Naive thymus-derived CD4-positive, alpha-beta T cell (primary cell): Measurements from ENCODE around the gene DRAP1. TPM values are rescaled to one million over a fixed set of nuclear protein-coding genes. Genes with fewer than 3 reads are reported as not detected.

Experiments
- ATAC-seq: fragments of 150-1000 bp; cut with Tn5 transposase; 2 replicates; pipeline ENCODE4 v1.10.0; 2021; ENCODE audit warnings: mild to moderate bottlenecking, moderate library complexity
- CTCF ChIA-PET: fragments of 350-600 bp; sonication (Branson Sonifier 250); formaldehyde crosslinking; loops from one replicate; lab custom pipeline; 2021; ENCODE audit warnings: antibody characterized with exemption; lab: Charles Lee
- POLR2A ChIA-PET: fragments of 350-600 bp; sonication (Branson Sonifier 250); formaldehyde crosslinking; loops from one replicate; lab custom pipeline; 2021; ENCODE audit warnings: antibody characterized with exemption, inconsistent platforms; lab: Charles Lee
- DNase-seq, 9 donors: peaks; one replicate each; pipeline versions ENCODE4 v3.0.0 to v3.0.0-alpha.2; 2020 to 2022; ENCODE audit warnings: mixed read lengths in 1 of 9
- H3K27ac ChIP-seq: one replicate; pipeline ENCODE4 v1.7.0; 2013; ENCODE audit warnings: mild to moderate bottlenecking, low read depth, low read length, moderate library complexity
- H3K27me3 ChIP-seq, 2 donors: one replicate each; pipeline ENCODE4 v1.7.0; 2013; ENCODE audit warnings: low read length in 2 of 2, mild to moderate bottlenecking in 2 of 2, moderate library complexity in 2 of 2; ENCODE audit not compliant: control insufficient read depth in 2 of 2, insufficient read depth in 2 of 2
- H3K36me3 ChIP-seq, 3 experiments: 1 replicate in 2 of 3; 2 replicates in 1 of 3; pipeline ENCODE4 v1.7.0; 2013; ENCODE audit warnings: low read length in 3 of 3, mild to moderate bottlenecking in 3 of 3, moderate library complexity in 1 of 3; ENCODE audit not compliant: insufficient read depth in 3 of 3, control insufficient read depth in 2 of 3
- H3K4me1 ChIP-seq, 2 donors: one replicate each; pipeline ENCODE4 v1.7.0; 2013; ENCODE audit warnings: low read length in 2 of 2, mild to moderate bottlenecking in 2 of 2, moderate library complexity in 1 of 2; ENCODE audit not compliant: control insufficient read depth in 2 of 2, insufficient read depth in 2 of 2
- H3K4me3 ChIP-seq: 2 replicates; pipeline ENCODE4 v1.7.0; 2013; ENCODE audit warnings: mild to moderate bottlenecking, low read length
- H3K9me3 ChIP-seq, 3 experiments: 1 replicate in 2 of 3; 2 replicates in 1 of 3; pipeline ENCODE4 v1.7.0; 2013; ENCODE audit warnings: low read length in 3 of 3; ENCODE audit not compliant: control insufficient read depth in 2 of 3
- H3K27ac Mint-ChIP-seq, 9 donors: one replicate each; pipeline ENCODE4 v1.8.0; 2020 to 2022; ENCODE audit warnings: mixed read lengths in 9 of 9, mild to moderate bottlenecking in 8 of 9, moderate library complexity in 5 of 9, inconsistent platforms in 2 of 9
- H3K27me3 Mint-ChIP-seq, 5 donors: one replicate each; pipeline ENCODE4 v1.8.0; 2021 to 2022; ENCODE audit warnings: mixed read lengths in 5 of 5, mild to moderate bottlenecking in 1 of 5
- H3K36me3 Mint-ChIP-seq, 5 donors: one replicate each; pipeline ENCODE4 v1.8.0; 2020 to 2022; ENCODE audit warnings: mixed read lengths in 5 of 5, mild to moderate bottlenecking in 3 of 5, inconsistent platforms in 1 of 5
- H3K4me1 Mint-ChIP-seq, 7 donors: one replicate each; pipeline ENCODE4 v1.8.0; 2020 to 2022; ENCODE audit warnings: mixed read lengths in 7 of 7, mild to moderate bottlenecking in 3 of 7, inconsistent platforms in 1 of 7
- H3K4me3 Mint-ChIP-seq, 10 donors: one replicate each; pipeline ENCODE4 v1.8.0; 2020 to 2022; ENCODE audit warnings: mild to moderate bottlenecking in 10 of 10, mixed read lengths in 10 of 10, moderate library complexity in 6 of 10, inconsistent platforms in 2 of 10
- H3K9me3 Mint-ChIP-seq, 11 donors: one replicate each; pipeline ENCODE4 v1.8.0; 2020 to 2022; ENCODE audit warnings: mixed read lengths in 11 of 11, mild to moderate bottlenecking in 4 of 11, inconsistent platforms in 1 of 11, moderate library complexity in 1 of 11
- intact Hi-C, 2 donors: fragments of 100-400 bp; cut with micrococcal nuclease; formaldehyde crosslinking; loops; one replicate each; pipeline ENCODE4 v1.15.1; 2023
- polyA plus RNA-seq, 2 donors: library from polyadenylated mRNA; unstranded; fragments of 300-500 nt; fragmentation: Illumina TruSeq; gene quantifications; one replicate each; pipeline ENCODE4 v1.2.3, GENCODE V29; 2021
- total RNA-seq, 6 experiments: library from RNA in 5 of 6; stranded (reverse) in 5 of 6; gene quantifications; 1 replicate in 5 of 6; 2 replicates in 1 of 6; pipeline ENCODE4 v1.2.3 and lab custom pipeline; 2021 to 2026

Gene DRAP1
- total and polyA plus RNA-seq, 7 experiments from 2014 or later: 72.6 to 166 (median 82.7) TPM

DNA sequence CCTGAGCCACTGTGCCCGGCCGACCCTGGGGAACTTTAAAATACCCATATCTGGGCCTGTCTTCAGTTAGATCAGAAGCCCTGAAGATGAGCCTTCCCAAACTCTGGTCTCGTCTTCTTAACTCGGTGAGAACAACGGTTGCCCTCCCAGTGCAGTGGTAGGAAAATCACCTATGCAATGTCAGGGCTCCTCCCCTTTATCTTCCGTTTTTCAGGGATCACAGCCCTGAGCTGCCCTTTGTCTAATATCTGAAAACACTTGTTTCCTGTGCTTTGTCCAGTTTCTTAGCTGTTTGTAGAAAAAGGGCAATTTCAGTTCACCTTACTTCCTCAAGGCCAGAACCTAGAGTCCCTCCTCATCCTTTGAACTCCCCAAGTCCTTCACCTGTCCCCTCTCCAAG lies 9.4 kb downstream of the DRAP1 start:
- ATAC-seq (no peak), DNase-seq (no peak)
- Histone ChIP-seq H3K9me3 (no peaks in the 10 kb centered on the region), H3K36me3 (peaks cover 0 to 9% (median 0%) of the 10 kb centered on the region in 3 experiments), H3K4me3 (no peak overlapping the region), H3K4me1 (peaks cover 20 to 30% of the 10 kb centered on the region in 2 donors), H3K27ac (peak overlapping the region; percentile 81), H3K27me3 (no peaks in the 10 kb centered on the region)
- POLR2A ChIA-PET: interaction anchor here (1.0 to 2.8 kb wide), 11 partner anchors 11 to 217 kb away, joined by 3 to 32 read pairs (median 5); partner anchors contain the start of genes CCDC85B, FIBP, KAT5 and SART1
- H3K27me3 Mint-ChIP-seq: no peaks in the 10 kb centered on the region
- peak overlapping the region; percentile 74 to 89 (median 80) for H3K4me3 Mint-ChIP-seq
- H3K4me1 Mint-ChIP-seq: peaks cover 30 to 47% (median 32%) of the 10 kb centered on the region in 7 donors
- peaks cover 0 to 1% (median 0%) of the 10 kb centered on the region in 5 donors for H3K36me3 Mint-ChIP-seq
- CTCF ChIA-PET: interaction anchor here (1.2 to 1.7 kb wide), 4 partner anchors 38 to 44 kb away, joined by 3 to 7 read pairs (median 4); partner anchors contain the start of genes CCDC85B and FIBP
- intact Hi-C loops: loop anchor here (1.0 to 2.0 kb wide), 8 partner anchors 9 to 70 kb away; partner anchors contain the start of genes C11orf68 (in 2 of the 2), DRAP1 (in 2 of the 2), SART1 (in 2 of the 2) and CCDC85B (in 1 of the 2)
- no peaks in the 10 kb centered on the region for H3K9me3 Mint-ChIP-seq
- H3K27ac Mint-ChIP-seq: peak overlapping the region; percentile 92 to 98 (median 96)

- no peak for ATAC-seq
- no peak overlapping the region for H3K4me3 ChIP-seq
- Mint-ChIP-seq H3K4me3 (no peak overlapping the region), H3K27ac (peak overlapping the region in 5 of 9 donors; percentile 10 to 77 (median 61)), H3K27me3 (no peaks in the 10 kb centered on the region), H3K36me3 (peaks cover 0 to 1% (median 0%) of the 10 kb centered on the region in 5 donors), H3K9me3 (no peaks in the 10 kb centered on the region), H3K4me1 (peaks cover 26 to 40% (median 30%) of the 10 kb centered on the region in 7 donors)
- H3K4me1 ChIP-seq: peaks cover 20 to 29% of the 10 kb centered on the region in 2 donors
- H3K27me3 ChIP-seq: no peaks in the 10 kb centered on the region
- ChIA-PET CTCF (interaction anchor here (0.5 to 1.8 kb wide), 3 partner anchors 47 to 139 kb away, joined by 3 to 6 read pairs (median 6); no protein-coding TSS in a partner anchor), POLR2A (interaction anchor here (0.8 to 2.9 kb wide), 5 partner anchors 10 to 72 kb away, joined by 3 to 15 read pairs (median 6); partner anchors contain the start of genes CCDC85B, FIBP and MUS81)
- H3K27ac ChIP-seq: no peak overlapping the region
- H3K36me3 ChIP-seq: no peaks in the 10 kb centered on the region
- no peak for DNase-seq
- intact Hi-C loops: no loop called here
- no peaks in the 10 kb centered on the region for H3K9me3 ChIP-seq
Measured at GRCh38 chr11:65931773-65932557, 12.7 kb downstream of the DRAP1 start.

- H3K27ac ChIP-seq: no peak overlapping the region
- Mint-ChIP-seq H3K27me3 (peaks cover 0 to 4% (median 0%) of the 10 kb centered on the region in 5 donors), H3K27ac (peak overlapping the region in 2 of 9 donors; percentile 10 to 61), H3K4me3 (no peak overlapping the region), H3K4me1 (peaks cover 21 to 34% (median 24%) of the 10 kb centered on the region in 7 donors), H3K9me3 (no peaks in the 10 kb centered on the region), H3K36me3 (peaks cover 0 to 1% (median 0%) of the 10 kb centered on the region in 5 donors)
- no peak for DNase-seq
- no peak overlapping the region for H3K4me3 ChIP-seq
- ATAC-seq: no peak
- peaks cover 15 to 23% of the 10 kb centered on the region in 2 donors for H3K4me1 ChIP-seq
- ChIA-PET POLR2A (interaction anchor here (0.8 to 2.9 kb wide), 6 partner anchors 10 to 73 kb away, joined by 3 to 15 read pairs (median 6); partner anchors contain the start of genes CCDC85B, FIBP and MUS81), CTCF (interaction anchor here (0.5 to 1.8 kb wide), 2 partner anchors 48 to 139 kb away, joined by 3 to 6 read pairs; no protein-coding TSS in a partner anchor)
- intact Hi-C loops: no loop called here
- H3K36me3 ChIP-seq: no peaks in the 10 kb centered on the region
- H3K27me3 ChIP-seq: no peaks in the 10 kb centered on the region
- H3K9me3 ChIP-seq: no peaks in the 10 kb centered on the region
Measured at GRCh38 chr11:65932558-65932919, 13.3 kb downstream of the DRAP1 start.

GRCh38 chr11:65934014-65934413 lies 14.8 kb downstream of the DRAP1 start:
- Histone ChIP-seq H3K4me1 (peaks cover 0 to 10% of the 10 kb centered on the region in 2 donors), H3K4me3 (no peak overlapping the region), H3K27ac (no peak overlapping the region), H3K36me3 (no peaks in the 10 kb centered on the region), H3K9me3 (no peaks in the 10 kb centered on the region), H3K27me3 (no peaks in the 10 kb centered on the region)
- no peak for ATAC-seq
- Mint-ChIP-seq H3K4me1 (peaks cover 6 to 19% (median 10%) of the 10 kb centered on the region in 7 donors), H3K27ac (no peak overlapping the region), H3K9me3 (no peaks in the 10 kb centered on the region), H3K4me3 (no peak overlapping the region), H3K36me3 (peaks cover 0 to 1% (median 0%) of the 10 kb centered on the region in 5 donors), H3K27me3 (peaks cover 0 to 12% (median 0%) of the 10 kb centered on the region in 5 donors)
- ChIA-PET CTCF (interaction anchor here (1.6 kb wide), 1 partner anchor 43 kb away, joined by 3 read pairs; the partner anchor contains the start of gene CCDC85B), POLR2A (interaction anchor here (0.6 to 2.9 kb wide), 2 partner anchors 45 to 227 kb away, joined by 3 to 15 read pairs; partner anchors contain the start of genes CCDC85B and FIBP)
- DNase-seq: no peak
- intact Hi-C loops: no loop called here

DNA sequence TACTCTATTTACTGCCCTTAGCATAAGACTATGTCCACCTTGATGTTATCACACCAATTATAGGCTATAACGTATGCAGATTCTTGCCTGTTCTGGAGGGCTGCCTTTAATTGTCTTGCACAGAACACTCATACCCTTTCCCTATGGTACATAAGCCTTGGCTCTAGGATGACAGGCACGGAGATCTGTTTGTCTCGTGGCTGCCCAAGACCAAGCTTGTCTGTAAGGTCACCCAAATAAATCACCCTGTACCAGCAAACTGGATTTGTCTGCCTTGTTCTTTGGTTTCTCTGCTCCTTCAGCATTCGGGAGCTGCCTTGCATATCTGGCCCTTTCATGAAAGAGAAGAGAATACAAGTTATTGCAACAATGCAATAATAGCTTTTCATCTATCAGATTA lies 18.5 kb downstream of the DRAP1 start:
- intact Hi-C loops: no loop called here
- no peak overlapping the region for H3K27ac Mint-ChIP-seq
- no peak overlapping the region for H3K4me3 Mint-ChIP-seq
- ATAC-seq: no peak
- ChIA-PET POLR2A (interaction anchor here (0.6 kb wide), 1 partner anchor 18 kb away, joined by 3 read pairs; no protein-coding TSS in a partner anchor), CTCF (no interaction called here)
- Histone ChIP-seq H3K4me3 (no peak overlapping the region), H3K27ac (no peak overlapping the region), H3K4me1 (peaks cover 0 to under 1% of the 10 kb centered on the region in 2 donors), H3K27me3 (no peaks in the 10 kb centered on the region), H3K9me3 (no peaks in the 10 kb centered on the region), H3K36me3 (no peaks in the 10 kb centered on the region)
- H3K4me1 Mint-ChIP-seq: peaks cover 0 to 10% (median 0%) of the 10 kb centered on the region in 7 donors
- H3K27me3 Mint-ChIP-seq: peaks cover 0 to 16% (median 0%) of the 10 kb centered on the region in 5 donors
- no peak for DNase-seq
- no peaks in the 10 kb centered on the region for H3K9me3 Mint-ChIP-seq
- H3K36me3 Mint-ChIP-seq: no peaks in the 10 kb centered on the region

DNA sequence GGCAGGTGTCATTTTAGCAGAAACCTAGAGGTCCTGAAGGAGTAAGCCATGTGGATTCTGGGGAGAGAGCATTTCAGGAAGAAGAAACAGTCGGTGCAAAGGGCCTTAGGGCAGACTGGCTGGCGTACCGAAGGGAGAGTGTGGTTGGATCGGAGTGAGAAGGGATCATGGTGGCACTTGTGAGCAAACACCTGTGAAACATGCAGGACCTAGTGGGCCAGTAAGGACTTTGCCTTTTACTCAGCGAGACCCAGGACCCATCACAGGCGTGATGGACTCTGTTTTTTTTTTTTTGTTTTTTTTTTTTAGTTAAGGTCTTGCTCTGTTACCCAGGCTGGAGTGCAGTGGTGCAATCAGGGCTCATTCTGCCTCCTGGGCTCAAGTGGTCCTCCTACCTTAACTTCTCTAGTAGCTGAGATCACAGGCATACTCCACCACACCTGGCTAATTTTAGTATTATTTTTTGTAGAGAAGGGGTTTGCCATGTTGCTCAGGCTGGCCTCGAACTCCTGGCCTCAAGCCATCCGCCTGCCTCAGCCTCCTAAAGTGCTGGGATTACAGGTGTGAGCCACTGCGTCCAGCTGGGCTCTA lies 22.6 kb downstream of the DRAP1 start:
- Mint-ChIP-seq H3K27ac (no peak overlapping the region), H3K4me3 (no peak overlapping the region), H3K27me3 (peaks cover 0 to 16% (median 0%) of the 10 kb centered on the region in 5 donors), H3K4me1 (peaks cover 0 to 8% (median 0%) of the 10 kb centered on the region in 7 donors), H3K36me3 (no peaks in the 10 kb centered on the region), H3K9me3 (peaks cover 0 to 2% (median 0%) of the 10 kb centered on the region in 11 donors)
- Histone ChIP-seq H3K4me1 (no peaks in the 10 kb centered on the region), H3K27ac (no peak overlapping the region), H3K4me3 (no peak overlapping the region), H3K27me3 (no peaks in the 10 kb centered on the region), H3K36me3 (no peaks in the 10 kb centered on the region), H3K9me3 (no peaks in the 10 kb centered on the region)
- POLR2A ChIA-PET: no interaction called here
- ATAC-seq (peak; percentile 10), DNase-seq (no peak)
- CTCF ChIA-PET: interaction anchor here (0.7 to 1.0 kb wide), 3 partner anchors 23 to 538 kb away, joined by 3 to 4 read pairs (median 3); partner anchors contain the start of genes C11orf68 and DPP3
- intact Hi-C loops: no loop called here
